HS-27A (cell line): ENCODE results near the gene CLASP2.
A peak's percentile ranks its signal among the peaks of the same experiment; 100 is the strongest.
"Not testable (repeated sequence)": the region's sequence is repeated elsewhere in the genome, so short reads cannot be mapped to it uniquely, and the experiment has no call there.

ENCODE experiments used
- DNase-seq: peaks from one replicate; pipeline ENCODE4 v3.0.0-alpha.2; 2012; ENCODE audit warnings: low read depth, missing footprints

Gene CLASP2

DNA sequence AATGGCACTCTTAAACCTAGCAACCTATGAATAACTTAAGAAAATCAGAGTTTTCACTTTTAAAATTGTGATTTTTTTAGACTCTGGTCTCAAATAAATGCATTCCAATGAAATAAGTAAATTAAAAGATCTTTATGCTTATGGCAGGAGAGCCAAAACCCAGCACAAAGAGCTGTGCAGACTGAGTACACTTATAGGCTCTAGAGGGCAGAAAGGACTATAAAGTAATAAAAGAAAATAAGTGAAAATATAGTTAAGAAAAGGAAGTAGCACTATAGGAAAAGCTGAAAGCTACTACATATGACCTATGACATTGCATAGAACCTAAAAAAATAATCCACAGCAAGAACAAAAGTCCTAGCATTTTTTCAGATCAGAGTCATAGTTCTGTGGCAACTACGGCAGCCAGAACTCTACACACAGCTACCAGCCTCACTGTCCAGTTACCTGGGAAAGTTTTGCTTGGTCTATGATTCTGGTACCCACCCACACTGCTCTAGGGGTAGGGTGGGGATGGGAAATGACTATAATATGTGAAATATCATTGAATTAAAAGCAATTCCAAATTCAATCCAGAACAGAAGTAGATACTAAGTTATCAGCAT lies 30.5 kb downstream of the CLASP2 start:
- DNase-seq = no peak

DNA sequence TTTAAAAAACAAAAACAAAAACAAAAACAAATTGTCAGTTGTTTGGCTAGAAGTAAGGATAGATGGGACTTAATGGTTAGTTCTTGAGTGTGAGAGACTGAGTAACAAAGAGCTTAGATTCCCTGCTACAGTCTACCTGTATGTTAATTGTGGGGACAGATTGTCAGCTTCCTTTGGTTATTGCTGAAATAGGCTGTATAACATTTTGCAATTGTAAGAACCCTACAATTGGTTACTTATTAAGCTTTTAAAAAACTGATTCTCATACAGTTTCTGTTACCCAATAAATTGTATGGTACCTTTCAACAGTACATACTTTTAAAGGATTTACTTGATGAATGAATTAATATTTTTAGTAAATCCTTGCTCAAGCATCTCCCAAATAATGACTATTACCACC lies 35.3 kb downstream of the CLASP2 start:
- DNase-seq = no peak

DNA sequence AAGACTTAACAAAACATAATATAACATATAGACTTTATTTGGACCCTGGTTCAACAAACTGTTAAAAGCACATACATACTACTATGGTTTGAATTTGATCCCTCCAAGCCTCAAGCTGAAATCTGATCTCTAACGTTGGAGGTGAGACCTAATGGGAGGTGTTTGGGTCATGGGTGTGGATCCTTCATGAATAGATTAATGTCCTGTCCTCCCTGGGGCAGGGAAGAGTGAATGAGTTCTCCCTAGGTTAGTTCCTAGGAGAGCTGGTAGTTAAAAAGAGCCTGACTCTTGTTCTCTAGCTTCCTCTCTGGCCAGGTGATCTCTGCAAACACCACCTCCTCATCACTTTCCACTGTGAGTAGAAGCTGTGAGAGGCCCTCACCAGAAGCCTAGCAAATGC lies 36.4 kb downstream of the CLASP2 start:
- DNase-seq = no peak

DNA sequence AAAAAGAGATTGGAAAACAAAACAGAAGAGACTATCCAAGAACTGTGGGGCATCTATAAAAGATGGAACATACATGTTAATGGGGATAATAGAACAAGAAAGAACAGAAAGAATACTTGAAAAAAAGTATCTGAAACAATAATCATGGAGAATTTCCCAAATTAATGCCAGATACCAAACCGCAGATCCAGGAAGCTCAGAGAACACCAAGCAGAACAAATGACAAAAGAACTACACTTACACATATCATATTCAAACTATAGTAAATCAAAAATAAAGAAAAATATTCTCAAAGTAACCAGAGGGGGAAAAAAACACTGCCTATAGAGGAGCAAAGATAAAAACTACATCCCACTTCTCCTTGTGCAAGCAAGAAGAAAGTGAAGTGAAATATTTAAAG lies 40.0 kb downstream of the CLASP2 start:
- DNase-seq = no peak

DNA sequence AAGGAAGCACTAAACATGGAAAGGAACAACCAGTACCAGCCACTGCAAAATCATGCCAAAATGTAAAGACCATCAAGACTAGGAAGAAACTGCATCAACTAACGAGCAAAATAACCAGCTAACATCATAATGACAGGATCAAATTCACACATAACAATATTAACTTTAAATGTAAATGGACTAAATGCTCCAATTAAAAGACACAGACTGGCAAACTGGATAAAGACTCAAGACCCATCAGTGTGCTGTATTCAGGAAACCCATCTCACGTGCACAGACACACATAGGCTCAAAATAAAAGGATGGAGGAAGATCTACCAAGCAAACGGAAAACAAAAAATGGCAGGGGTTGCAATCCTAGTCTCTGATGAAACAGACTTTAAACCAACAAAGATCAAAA lies 44.6 kb downstream of the CLASP2 start:
- not testable (repeated sequence) for DNase-seq

DNA sequence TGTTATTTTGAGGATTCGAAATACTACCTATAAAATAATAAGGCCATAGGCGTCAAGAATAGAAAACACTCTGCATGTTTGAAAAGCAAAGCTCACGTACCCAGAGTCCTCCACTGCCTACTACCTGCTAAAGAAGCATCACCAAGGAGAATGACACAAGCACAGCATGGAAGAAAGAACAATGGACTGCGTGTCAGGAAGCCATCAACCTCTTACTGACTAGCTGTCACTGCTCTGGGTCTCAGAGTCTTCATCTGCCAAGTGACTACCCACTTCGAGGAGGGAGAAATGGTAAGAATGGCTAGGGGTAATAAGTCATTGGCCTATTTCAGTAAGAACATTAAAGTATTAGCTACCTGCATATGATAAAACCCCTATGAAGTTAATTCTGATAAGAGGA lies 49.4 kb downstream of the CLASP2 start:
- DNase-seq = no peak

DNA sequence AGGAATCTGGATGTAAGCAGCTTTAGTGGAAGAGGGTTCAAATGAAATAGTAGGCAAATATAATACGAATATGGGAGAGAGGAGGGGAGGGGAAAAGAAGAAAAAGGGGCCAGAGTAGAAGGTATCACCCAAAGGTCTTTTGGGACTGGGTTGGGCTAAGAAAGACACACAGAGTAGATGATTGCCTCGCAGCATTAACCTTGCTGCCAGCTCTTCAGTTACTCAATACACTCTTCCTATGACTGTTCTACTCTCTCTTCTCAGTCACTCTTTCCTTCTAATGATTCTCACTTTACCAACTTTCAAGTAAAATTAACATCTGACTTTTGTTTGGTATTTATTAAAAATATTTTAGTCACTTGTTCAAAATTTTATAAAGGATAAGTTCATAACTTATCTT lies 52.8 kb downstream of the CLASP2 start:
- DNase-seq = no peak

DNA sequence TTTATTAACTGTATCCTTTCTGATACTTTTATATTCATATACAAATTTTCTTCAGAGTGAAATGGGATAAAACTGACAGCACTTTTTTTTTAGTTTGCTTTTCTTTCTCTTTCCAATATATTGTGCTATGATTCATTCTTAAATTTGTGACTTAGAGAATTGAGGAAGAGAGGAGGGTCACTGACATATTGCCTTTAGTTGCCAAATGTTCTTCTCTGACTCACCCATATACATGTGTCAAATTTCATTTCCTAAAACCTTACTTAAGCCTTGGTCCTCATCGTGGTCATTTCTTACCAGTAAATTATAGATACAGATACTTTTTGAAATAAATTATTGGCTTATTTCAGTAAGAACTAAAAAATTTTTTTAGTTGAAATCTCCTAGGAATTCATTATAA lies 53.9 kb downstream of the CLASP2 start:
- peak; percentile 50 for DNase-seq

DNA sequence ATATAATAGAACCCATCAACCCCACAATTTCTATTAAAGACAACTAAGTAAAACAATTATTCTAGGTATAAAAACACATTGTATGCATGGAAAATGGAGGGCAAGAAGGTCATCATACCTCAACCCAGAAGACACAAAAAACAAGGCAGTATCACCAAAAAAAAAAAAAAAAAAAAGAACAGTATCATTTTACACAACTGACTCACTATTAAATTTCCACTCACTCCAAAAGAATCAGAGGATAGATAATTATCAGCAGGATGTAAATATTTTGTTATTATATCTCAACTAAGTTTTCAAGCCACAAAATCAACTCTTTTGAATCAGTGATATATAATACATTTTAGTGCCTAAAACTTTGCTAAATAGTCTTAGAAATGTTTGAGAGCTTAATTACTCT lies 55.0 kb downstream of the CLASP2 start:
- DNase-seq = no peak

DNA sequence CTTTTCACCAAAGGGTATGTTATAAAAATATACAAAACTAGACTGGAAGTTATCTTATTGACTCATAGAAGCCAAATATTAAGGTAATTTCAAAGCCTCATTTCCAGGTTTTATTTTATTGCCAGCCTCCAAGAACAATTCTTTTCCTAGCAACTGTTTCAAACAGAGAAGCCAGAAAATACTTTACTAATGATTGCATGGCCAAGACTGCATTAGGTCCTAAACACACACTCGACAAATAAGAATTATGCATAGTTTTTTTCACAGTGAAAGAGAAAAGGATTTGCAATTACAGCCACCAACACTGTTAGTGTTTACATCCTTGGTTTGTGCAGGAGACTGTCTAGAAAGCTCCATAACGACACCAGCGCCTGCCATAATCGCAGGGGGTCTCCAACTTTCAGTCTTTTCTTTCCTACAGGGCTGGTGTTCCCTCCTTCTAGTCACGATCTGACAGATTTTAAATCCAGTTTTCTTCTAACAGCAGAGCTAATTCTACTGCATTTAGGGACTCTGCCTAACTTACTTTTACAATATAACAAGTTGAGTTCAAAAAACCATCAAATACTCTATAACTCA lies 58.1 kb downstream of the CLASP2 start:
- no peak for DNase-seq

DNA sequence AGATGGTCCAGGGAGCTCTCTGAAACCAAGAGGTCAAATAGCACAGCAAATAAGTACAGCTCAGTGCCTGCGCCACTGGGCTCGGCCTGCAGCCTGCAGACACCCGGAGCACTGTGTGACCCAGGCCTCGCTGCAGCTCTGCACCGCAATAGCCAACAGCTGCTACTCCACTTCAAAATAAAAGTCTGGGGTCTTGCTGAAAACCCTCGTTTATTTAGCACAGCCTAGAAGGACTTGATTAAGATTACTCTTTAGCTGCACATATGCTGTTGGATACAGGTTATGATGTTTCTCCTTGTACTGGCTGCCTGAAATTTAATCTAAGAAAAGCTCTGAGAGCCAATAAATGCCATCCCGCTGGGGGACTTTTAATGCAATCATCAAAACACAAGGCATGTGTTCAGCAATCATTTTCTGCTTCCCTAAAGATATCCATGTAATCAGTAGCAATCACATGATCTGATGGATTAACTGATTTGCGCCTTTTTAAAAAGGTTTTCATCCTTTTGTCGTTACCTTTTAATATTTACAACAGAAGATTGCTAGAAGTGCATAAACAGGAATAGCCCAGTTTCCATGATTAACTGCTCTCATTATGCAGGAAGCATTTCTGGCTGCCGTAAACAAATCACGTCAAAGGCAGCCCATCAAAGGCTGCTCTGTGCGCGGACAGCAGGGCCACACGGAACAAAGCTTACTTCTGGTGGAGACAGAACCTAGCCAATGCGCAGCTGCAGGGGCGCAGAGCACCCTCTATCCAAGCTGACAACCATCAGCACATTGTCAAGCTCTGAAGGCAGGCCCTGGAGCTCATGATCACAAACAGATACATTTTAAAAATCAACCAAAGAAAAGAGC lies 58.8 kb downstream of the CLASP2 start:
- DNase-seq = no peak

DNA sequence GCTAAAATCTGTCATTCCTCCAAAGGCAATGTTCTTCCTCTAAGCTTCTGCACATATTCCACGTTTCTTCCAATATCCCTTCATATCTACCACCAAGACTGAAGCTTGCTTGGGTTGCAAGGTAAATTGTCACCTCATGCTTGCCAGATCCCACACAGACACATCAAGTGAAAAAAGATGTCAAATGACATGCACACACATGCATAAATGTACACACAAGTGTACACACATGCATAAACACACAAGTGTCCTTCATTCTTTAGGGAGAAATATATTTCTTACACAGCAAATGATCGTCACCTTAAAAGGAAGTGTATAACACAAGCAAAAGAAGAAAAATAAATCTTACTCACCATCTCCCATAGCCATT lies 59.4 kb downstream of the CLASP2 start:
- DNase-seq = no peak

DNA sequence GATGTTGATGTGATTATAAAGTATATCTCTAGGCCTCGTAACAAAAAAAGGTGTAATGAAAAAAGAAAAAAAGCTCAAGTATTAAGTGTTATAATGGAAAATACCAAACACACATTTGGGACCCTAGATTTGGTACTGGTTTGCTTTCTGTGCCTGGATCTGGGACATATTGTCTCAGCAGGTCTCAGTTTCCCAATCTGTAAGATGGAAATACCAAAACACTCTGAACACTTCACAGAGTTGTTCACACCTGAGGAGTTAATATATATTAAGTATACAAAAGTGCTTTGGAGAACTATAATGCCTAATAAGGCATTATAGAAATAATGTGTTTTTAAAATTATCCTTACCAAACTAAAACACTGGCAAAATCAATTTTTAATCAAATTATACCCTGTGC lies 60.0 kb downstream of the CLASP2 start:
- no peak for DNase-seq

DNA sequence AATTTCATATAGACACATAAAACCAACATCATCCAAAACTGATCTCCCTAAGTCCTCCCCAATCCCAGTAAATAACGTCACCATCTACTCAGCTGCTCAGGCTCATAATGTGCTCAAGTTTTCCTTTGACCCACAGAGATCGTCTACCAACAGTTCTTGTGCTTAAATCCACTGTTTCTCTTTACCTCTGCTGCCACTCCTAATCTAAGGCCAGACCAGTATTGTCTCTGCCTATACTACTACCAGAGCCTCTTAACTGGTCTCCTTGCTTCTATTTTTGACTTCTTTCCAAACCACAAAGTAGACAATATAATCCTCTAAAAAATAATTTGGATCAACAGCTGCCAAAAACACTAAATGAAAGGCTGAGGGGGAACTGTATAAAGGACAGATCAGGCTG lies 65.3 kb downstream of the CLASP2 start:
- DNase-seq = no peak

DNA sequence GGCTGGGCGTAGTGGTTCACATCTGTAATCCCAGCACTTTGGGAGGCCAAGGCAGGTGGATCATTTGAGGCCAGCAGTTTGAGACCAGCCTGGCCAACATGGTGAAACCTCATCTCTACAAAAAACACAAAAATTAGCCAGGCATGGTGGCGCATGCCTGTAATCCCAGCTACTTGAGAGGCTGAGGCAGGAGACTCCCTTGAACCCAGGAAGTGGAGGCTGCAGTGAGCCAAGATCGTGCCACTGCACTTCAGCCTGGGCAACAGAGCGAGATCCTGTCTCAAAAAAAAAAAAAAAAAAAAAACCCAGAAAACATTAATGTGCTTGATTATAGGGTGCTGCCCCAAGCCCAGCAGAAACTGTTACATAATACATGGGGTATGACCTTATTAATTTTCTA lies 67.0 kb downstream of the CLASP2 start:
- not testable (repeated sequence) for DNase-seq

DNA sequence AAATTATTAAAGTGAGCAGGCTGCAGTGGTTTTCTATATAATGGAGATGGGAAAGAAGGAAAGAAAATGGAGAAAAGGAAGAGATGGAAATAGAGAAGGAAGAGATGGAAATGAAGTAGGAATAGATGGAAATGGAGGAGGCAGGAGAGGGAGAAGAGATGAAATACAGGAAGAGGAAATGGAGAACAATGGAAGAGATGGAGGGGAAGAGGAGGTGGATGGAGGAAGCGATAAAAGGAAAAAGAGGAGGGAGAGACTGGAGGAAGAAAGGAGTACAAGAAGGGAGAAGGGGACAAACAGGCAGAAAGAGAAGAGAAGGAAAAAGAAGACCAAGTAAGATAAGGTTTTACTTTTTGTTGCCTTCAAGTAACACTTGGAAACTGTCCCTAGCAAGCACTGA lies 67.6 kb downstream of the CLASP2 start:
- no peak for DNase-seq

DNA sequence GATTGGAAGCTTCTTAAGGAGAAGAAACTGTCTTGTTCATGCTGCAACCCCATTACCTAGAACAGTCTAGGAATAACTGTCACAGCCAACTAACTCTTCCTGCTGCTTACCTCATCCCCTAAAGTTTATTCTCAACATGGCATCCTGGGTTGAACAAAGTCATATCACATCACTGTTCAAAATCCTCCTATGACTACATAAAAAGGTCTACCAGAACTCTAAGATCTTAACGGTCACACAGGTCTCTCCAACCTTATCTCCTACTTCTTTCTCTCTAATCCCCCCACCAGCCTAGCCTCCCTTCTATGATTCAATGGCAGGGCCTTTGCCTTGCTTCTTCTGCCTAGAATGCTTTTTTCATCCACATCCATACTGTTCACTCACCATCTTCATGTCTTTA lies 69.3 kb downstream of the CLASP2 start:
- no peak for DNase-seq

DNA sequence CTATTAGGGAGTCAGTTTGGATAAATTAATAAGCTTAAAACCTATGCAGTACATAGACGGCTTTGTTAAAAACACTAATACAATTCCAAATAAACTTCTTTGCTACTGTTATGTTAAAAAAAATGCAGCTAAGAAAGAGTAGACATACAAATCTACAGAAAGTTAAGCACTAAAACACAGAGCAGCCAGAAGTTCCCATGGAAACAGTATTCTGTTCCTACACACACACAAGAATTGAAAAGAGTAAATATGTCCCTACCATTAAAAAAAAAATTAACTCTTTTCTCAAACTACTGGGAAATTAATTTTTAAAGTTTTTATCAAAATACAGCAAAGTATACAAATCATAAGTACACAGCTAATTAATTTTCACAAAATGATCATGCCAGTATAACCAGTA lies 71.6 kb downstream of the CLASP2 start:
- no peak for DNase-seq

DNA sequence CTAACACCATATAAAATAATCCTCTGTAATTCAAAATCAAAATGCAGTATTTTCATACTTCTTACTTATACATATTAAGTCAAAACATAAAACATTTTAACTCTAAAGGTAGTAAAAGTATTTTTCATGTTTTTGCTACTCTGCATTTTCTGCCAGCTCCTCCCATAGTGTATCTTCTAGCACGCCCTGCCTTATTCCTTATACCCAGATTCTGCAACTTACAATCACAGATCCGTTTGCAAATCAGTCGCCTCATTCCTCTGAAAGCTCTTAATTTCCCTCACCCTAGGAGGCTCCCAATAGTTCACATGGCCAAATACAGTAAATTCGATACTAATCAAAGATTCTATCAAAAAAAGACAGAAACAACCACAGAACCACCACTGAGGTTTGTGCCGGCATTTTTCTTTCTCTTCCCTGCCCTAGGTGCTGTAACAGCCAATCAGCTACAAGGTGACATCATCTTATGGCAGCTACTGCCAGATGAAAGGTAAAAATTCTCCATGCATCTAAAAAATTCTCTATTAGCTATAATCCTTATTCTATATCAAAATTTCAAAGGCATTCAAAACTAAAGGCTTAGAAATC lies 72.9 kb downstream of the CLASP2 start:
- no peak for DNase-seq

DNA sequence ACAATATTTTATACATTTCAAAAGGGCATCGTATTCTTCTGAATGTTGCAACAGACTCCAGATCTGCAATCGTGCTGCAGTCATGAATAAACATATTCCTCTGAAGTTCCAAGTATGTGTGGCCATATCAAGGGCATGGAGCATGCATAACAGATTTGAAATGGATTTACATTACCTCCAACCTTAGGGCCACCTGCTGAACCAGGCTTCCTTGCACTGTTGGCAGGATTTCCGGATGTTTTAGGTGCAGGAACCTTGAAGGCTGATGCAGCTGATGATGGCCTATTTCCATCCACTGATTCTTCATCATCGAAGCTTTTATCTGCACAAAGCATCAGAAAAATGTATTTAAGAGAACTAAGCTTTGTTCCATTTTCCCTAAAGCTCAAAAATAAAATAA lies 73.5 kb downstream of the CLASP2 start:
- no peak for DNase-seq

DNA sequence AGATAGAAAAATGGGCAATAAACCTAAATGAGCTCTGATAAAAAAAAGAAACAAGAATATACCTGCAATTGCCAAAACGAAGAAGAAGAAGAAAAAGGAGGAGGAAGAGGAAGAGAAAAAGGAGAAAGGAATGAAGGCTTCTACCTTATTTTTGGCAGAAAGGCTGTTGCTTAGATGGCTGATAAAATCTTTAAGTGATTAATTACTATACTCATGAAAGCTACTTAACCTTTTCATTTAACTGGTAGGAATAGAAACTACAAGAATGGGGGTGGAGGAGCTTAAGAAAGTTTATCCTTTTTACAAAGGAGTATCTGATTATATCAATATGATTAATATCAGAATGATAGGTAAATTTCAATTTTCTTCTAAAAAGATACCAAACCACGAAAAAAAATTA lies 75.2 kb downstream of the CLASP2 start:
- no peak for DNase-seq

DNA sequence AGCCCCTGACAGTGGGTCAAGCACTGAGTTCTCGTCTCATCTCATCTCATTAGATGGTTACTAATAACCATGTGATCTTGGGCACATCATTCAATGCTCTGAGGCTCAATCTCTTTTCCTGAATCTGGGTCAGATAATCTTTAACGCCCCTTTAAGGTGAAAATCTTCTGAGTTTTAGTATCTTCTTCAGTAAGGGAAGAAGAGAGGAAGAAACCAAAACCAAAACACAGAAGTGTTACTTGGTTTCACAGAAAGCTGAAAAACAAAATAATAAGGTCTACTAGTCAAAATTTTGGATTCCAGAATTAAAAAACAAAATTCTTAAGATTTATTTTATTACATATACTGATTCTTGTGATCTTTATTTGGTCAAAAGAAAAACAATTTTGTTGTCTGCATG lies 78.2 kb downstream of the CLASP2 start:
- no peak for DNase-seq

DNA sequence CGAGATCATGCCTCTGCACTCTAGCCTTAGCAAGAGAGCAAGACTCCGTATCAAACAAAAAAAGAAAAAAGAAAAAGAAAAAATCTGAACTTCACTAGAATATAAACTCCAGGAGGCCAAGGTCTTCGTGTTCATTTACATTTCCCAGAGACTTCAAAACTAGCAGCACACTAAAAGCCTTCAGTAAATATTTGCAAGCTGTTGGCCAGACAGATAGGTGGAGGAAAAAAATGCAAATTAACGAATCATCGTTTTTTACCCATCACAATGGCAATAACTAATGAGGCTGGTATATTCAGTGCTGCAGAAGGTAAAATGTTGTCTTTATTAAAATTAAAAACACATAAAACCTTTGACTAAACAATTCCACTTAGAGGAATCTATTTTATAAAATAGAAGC lies 80.6 kb downstream of the CLASP2 start:
- DNase-seq = no peak
